Stimulated activated CD8-positive, alpha-beta memory T cell treated with anti-CD3 and anti-CD28 coated beads, Interleukin-2, amount 100 ng/mL, for 48 hours (primary cell): ENCODE results near the gene UQCC5.

Experiments
- DNase-seq, 2 donors: peaks; one replicate each; pipeline ENCODE4 v3.0.0-alpha.2; 2020; ENCODE audit warnings: low read depth in 2 of 2

UQCC5 gene

DNA sequence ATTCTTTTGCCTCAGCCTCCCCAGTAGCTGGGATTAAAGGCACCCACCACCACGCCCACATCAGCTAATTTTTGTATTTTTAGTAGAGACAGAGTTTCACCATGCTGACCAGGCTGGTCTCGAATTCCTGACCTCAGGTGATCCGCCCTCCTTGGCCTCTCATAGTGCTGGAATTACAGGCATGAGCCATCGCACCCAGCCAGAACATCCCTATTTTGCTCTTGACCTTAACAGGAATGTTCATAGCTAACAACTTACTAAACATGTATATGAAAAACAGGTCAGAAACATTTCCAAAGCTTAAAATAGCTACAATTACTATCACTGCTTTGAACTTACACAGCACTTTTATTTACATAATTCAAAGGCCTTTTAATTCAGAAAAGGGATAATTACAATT is 33.7 kb downstream of the UQCC5 start:
- DNase-seq = no peak

GRCh38 chr3:52572221-52572620 is 35.8 kb downstream of the UQCC5 start:
- DNase-seq = no peak

- no peak for DNase-seq
Measured at GRCh38 chr3:52574056-52574965, 37.9 kb downstream of the UQCC5 start.
